Posterior vena cava (tissue), 2 donors: ENCODE results near the gene TMEM231. TPM values are rescaled to one million over a fixed set of nuclear protein-coding genes. Genes with fewer than 3 reads are reported as not detected.
A peak's percentile ranks its signal among the peaks of the same experiment; 100 is the strongest.
"Not testable (repeated sequence)": the region's sequence is repeated elsewhere in the genome, so short reads cannot be mapped to it uniquely, and the experiment has no call there.

Source experiments
- DNase-seq: peaks from one replicate; pipeline ENCODE4 v3.0.0-alpha.2; 2020; ENCODE audit warnings: low spot score
- intact Hi-C, 2 donors: fragments of 100-400 bp; cut with DNase I; formaldehyde crosslinking; loops; one replicate each; pipeline versions ENCODE4 v1.14.1 to v1.14.2; 2022 to 2023
- total RNA-seq, 2 donors: library from RNA; stranded (reverse); fragmentation: NEBNext Ultra II Directional; extraction: Animal tissue kit (Norgen Biotek cat#: 25700); gene quantifications; one replicate each; pipeline ENCODE4 v1.2.1, GENCODE V29; 2021
- donor health status: DM: yes; HTN: yes; CAD: no.
- donor health status: DM: yes; HTN: yes; CAD: no.

Gene TMEM231
- total RNA-seq, 2 donors from 2014 or later, result 6.8 to 9.4 TPM

DNA sequence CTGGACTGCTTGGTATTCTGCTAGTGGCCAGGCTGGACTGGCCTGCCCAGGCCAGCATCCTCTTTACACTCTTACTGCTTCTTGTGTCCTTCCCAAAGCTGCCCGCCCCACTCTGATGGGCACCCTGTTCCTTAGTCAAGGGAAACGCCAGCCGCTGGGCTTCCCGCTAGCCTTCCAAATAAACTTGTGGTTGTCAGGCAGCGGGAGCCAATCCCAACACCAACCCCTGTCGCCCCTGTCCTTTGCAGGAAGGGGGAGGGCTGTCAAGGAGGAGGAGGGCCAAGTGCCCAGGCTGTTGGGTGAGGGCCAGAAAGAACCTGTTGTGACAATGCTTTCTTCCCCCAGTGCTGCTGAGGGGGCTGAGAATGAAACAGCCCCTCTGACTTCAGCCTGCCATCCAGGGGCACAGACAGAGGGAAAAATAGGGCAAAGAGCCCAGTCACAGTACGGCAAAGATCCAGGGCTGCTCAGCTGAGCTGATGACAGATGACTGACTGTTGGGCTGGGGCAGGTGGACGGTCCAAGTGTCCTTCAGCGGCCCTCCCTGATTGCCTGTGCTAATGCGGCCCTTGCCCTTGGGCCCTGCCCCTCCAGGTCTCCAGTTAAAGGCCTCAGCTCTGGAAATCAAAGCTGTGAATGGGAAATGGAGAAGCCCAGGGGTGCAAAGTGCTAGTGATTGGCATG, 17.0 kb downstream of the TMEM231 start:
- DNase-seq, intact Hi-C loops: not testable (repeated sequence)

- intact Hi-C loops, result no loop called here
- no peak for DNase-seq
Measured at GRCh38 chr16:75537776-75538175, 18.3 kb downstream of the TMEM231 start.

- DNase-seq, result no peak
- intact Hi-C loops, result no loop called here
Measured at GRCh38 chr16:75535901-75536300, 20.2 kb downstream of the TMEM231 start, which contains the start of gene CHST5. Gene CHST5 (minus strand): TSS chr16:75536108. CDS start chr16:75530384, 5,724 bp downstream.

- no peak for DNase-seq
- intact Hi-C loops, result no loop called here
Measured at GRCh38 chr16:75535211-75535843, 20.7 kb downstream of the TMEM231 start.

GRCh38 chr16:75534560-75535205, 21.4 kb downstream of the TMEM231 start:
- intact Hi-C loops, result no loop called here
- DNase-seq, result peak; percentile 68

DNA sequence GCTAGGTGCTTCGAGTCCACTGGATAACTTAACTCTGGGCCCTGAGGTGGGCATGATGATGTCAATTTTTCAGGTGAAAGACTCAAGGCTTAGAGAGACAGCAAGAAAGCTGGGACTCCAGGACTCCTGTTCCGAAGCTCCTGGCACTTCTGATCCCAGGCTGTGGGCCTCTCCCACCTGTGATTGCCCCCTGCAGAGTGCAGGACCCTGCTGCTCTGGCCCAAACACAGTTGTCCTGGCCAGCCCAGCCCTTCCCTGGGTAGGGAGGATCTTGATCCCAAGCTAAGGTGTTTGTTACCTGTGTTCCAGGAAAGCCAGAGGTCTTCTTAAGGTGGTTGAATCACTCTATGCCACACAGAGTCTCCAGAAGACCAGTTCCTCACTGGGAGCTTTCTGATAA, 23.3 kb downstream of the TMEM231 start:
- intact Hi-C loops, result no loop called here

DNA sequence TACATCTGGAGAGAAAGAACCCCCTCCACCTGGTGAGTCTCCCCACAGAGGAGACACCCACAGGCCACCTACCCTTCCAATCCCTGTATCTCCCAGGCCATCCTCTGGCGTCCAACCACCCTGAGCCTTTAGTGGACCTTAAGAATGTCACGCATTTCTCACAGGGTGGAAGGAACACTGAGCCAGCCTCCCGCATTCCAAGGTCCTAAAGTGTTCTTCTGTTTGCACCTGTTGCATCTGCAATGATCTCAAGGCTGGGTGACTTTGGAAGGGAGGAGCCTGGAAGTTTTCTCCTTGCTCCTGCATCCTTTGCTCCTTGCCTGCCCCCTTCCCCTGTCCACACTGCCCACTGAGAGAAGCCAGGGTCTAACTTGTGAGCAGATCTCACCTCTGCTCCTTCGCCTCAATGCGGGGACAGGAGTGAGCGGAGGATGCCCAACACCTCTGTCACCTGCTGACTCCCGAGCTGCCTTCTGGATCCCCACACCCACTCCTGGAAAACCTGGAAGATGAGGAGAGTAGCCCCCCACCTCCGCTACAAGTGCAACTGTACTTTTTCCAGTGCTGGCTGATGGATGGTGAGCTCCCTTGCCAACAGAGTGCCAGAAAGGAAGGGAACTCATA, 23.8 kb downstream of the TMEM231 start:
- DNase-seq, result peak; percentile 67
- intact Hi-C loops, result no loop called here

More for the DNA sequence above, 23.3 kb downstream of the TMEM231 start:
- DNase-seq, result peak; percentile 60

DNA sequence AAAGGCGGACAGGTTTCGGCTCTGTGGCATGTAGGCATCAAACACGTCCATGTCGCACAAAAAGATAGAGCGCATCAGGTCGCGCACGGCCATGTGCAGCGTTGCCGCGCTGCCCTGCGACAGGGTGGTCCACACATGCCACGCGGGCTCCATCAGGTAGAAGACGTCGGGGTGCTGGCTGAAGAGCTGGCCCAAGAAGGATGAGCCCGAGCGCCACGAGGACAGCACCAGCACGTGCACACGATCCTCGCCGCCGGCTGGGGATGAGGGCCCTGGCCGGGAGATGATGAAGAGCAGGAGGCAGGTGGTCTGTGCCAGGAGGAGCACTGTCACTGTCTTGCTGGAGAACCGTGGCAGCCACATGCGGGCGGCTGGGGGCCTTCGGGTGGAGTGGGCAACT, 26.1 kb downstream of the TMEM231 start:
- DNase-seq, result peak; percentile 62
- intact Hi-C loops, result no loop called here

DNA sequence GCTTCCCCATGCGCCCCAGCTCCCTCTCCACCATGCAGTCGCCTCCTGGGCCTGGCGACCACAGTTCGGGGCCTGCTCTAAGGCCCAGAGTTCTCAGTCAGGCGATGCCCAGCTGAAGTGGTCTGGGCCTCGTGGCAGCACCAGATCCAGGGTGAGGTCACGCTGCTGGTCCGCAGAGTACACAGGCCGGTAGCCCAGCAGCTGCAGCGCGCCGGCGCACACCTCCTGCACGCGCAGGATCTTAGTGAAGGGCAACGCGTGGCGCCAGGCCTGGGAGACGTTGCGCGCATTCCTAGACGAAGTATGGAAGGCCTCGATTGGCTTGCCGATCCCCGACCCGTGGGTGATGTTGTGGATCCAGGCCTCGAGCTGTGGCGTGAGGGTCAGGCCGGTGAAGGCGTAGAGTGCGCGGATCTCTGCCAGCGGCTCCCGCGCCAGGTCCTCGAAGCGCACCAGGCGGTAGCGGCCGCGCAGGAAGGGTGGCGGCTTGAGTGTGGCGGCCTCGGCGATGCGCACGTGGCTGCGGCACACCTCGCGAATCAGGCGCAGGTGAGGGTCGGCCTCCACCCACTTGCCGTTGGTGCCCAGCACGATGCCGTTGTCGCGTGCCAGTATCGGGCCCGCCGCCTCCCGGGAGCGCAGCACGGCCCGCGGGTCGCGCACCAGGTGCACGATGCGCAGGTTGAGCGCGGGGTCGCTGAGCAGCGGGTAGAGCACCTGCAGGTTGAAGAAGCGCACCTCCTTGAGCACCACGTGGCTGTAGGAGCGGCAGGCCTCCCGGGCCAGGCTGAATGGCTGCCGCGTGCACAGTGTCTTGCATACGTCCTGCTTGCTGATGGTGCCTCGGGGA, 26.8 kb downstream of the TMEM231 start:
- DNase-seq, result peak; percentile 62
- intact Hi-C loops, result no loop called here

- intact Hi-C loops, result no loop called here
- no peak for DNase-seq
Measured at GRCh38 chr16:75527825-75528299, 28.2 kb downstream of the TMEM231 start.

- intact Hi-C loops, result no loop called here
- DNase-seq, result peak; percentile 14
Measured at GRCh38 chr16:75526032-75526790, 29.8 kb downstream of the TMEM231 start.

DNA sequence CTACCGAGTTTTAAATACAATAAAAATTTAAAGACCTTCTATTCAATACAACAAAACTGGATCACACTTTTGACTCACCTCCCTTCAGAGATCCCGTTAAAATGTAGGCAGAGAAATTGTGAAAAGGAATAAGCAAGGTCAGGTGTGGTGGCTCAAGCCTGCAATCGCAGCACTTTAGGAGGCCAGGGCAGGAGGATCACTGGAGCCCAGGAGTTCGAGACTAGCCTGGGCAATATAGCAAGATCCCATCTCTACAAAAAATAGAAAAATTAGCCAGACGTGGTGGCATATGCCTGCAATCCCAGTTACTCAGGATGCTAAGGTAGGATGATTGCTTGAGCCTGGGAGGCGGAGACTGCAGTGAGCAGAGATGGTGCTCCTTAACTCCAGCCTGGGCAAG, 36.9 kb downstream of the TMEM231 start:
- no peak for DNase-seq
- intact Hi-C loops, result no loop called here

DNA sequence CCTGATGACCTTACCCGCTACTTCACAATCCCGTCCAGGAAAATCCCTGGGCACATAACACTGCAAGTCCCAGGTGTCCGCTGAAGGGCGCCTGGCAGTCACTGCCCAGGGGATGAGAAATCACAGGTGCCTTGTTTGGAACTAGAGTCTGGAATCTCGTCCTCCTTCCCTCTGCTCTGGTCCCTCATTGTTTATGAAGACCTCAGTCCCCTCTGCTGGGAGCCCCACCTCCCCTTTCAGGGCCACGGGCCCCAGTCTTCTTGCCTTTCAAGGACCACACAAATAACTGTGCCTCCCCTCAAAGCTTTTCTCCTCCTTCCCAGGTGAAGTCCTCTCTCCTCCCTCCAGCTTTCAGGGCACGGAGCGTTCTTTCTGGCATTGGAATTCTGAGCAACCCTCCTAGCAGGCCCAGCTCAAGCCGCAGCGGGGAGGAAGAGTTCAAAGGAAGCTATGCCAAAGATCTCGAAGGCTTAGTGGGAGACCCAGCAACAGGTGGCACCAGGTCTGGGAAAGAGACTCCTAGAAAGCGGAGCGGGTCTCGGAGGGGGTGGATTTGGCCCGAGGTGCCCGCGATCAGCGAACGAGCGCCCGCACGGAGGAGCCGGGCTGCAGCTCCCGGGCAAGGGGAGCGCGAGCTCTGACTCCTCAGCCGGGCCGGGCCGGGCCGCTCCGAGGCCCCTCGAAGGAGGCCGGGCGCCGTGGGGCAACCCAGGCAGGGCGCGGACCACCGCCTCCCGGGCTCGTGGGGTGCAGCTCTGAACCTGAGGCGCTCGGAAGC, 39.7 kb downstream of the TMEM231 start:
- intact Hi-C loops, result not testable (repeated sequence)
- DNase-seq, result peak; percentile 54

GRCh38 chr16:75514296-75514695, 41.8 kb downstream of the TMEM231 start:
- intact Hi-C loops, result no loop called here
- DNase-seq, result peak; percentile 9

- DNase-seq, result no peak
- intact Hi-C loops, result no loop called here
Measured at GRCh38 chr16:75506574-75506973, 49.5 kb downstream of the TMEM231 start.

DNA sequence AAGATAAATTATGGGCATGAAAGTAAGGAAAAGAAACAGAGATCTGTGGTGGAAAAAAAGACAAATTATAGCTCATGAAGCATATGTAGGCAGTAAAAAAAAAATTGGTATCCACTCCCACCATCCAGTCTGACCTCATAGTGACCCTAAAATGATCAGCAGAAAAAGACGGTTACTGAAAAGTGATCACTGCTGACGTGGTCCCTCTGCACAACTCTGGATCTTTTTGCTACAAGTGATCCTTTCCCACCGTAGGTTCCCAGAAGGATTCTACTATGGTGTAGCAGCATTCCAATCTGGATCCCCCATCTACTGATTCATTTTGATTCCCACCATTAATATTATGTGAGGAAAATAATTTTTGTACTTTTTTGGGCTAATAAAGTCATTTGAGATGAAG, 49.9 kb downstream of the TMEM231 start:
- intact Hi-C loops, result no loop called here
- no peak for DNase-seq

- no peak for DNase-seq
- intact Hi-C loops, result no loop called here
Measured at GRCh38 chr16:75503801-75504200, 52.3 kb downstream of the TMEM231 start.
